ENCODE results near the gene ACSF3. TPM values are rescaled to one million over a fixed set of nuclear protein-coding genes. Genes with fewer than 3 reads are reported as not detected.

The ACSF3 gene
- 17.9 TPM for polyA plus RNA-seq (ENCODE audit: insufficient read length)

- DNase-seq = peak; percentile 63
Observed at GRCh38 chr16:89093602-89094251, at the start of gene ACSF3. TSS of gene ACSF3 (plus strand) at chr16:89093852. CDS start at chr16:89100682, 6,830 bp downstream.

GRCh38 chr16:89044418-89045180 lies 49.1 kb upstream of the ACSF3 start:
- no peak for DNase-seq

- DNase-seq = no peak
Observed at GRCh38 chr16:89045181-89045815, 48.4 kb upstream of the ACSF3 start.

GRCh38 chr16:89045881-89046280 lies 47.8 kb upstream of the ACSF3 start:
- no peak for DNase-seq

GRCh38 chr16:89046491-89046890 lies 47.2 kb upstream of the ACSF3 start:
- no peak for DNase-seq

GRCh38 chr16:89047331-89048089 lies 46.1 kb upstream of the ACSF3 start:
- no peak for DNase-seq

GRCh38 chr16:89048090-89048725 lies 45.4 kb upstream of the ACSF3 start:
- DNase-seq = no peak

- no peak for DNase-seq
Observed at GRCh38 chr16:89048871-89049422, 44.7 kb upstream of the ACSF3 start.

- DNase-seq = peak; percentile 42
Observed at GRCh38 chr16:89049484-89050118, 44.1 kb upstream of the ACSF3 start.

GRCh38 chr16:89050119-89050867 lies 43.4 kb upstream of the ACSF3 start:
- no peak for DNase-seq

- DNase-seq = no peak
Observed at GRCh38 chr16:89050868-89051311, 42.8 kb upstream of the ACSF3 start.

- no peak for DNase-seq
Observed at GRCh38 chr16:89051521-89052166, 42.0 kb upstream of the ACSF3 start.

- no peak for DNase-seq
Observed at GRCh38 chr16:89052191-89052889, 41.3 kb upstream of the ACSF3 start.

- DNase-seq = no peak
Observed at GRCh38 chr16:89052890-89053724, 40.5 kb upstream of the ACSF3 start.

GRCh38 chr16:89053725-89054029 lies 40.0 kb upstream of the ACSF3 start:
- DNase-seq = no peak

- no peak for DNase-seq
Observed at GRCh38 chr16:89054261-89054661, 39.4 kb upstream of the ACSF3 start.

GRCh38 chr16:89054714-89055113 lies 38.9 kb upstream of the ACSF3 start:
- no peak for DNase-seq

- no peak for DNase-seq
Observed at GRCh38 chr16:89055313-89055712, 38.3 kb upstream of the ACSF3 start.

Data from hindlimb muscle (tissue), 1 donor.